Brain pericyte (primary cell): ENCODE results near the gene SHISA7.

Source experiments
- DNase-seq: peaks from one replicate; pipeline ENCODE4 v3.0.0-alpha.2; 2012; ENCODE audit warnings: low read depth, low spot score

Gene SHISA7

GRCh38 chr19:55390461-55390880, 52.6 kb downstream of the SHISA7 start:
- DNase-seq, result no peak

- no peak for DNase-seq
Measured at GRCh38 chr19:55389386-55390317, 53.4 kb downstream of the SHISA7 start.

- DNase-seq, result no peak
Measured at GRCh38 chr19:55387736-55388497, 55.2 kb downstream of the SHISA7 start.

- DNase-seq, result no peak
Measured at GRCh38 chr19:55386493-55386971, 56.6 kb downstream of the SHISA7 start.

- DNase-seq, result peak; percentile 97
Measured at GRCh38 chr19:55385724-55386492, 57.2 kb downstream of the SHISA7 start, which contains the start of gene RPL28. Gene RPL28 (plus strand): TSS chr19:55385932. CDS start chr19:55386358, 426 bp downstream.

- DNase-seq, result no peak
Measured at GRCh38 chr19:55384920-55385723, 58.0 kb downstream of the SHISA7 start.

- no peak for DNase-seq
Measured at GRCh38 chr19:55384131-55384919, 58.8 kb downstream of the SHISA7 start, which contains the start of gene TMEM238. Gene TMEM238 (minus strand): TSS chr19:55384292. CDS start chr19:55384259, 33 bp downstream.

GRCh38 chr19:55383279-55384130, 59.6 kb downstream of the SHISA7 start:
- no peak for DNase-seq

- no peak for DNase-seq
Measured at GRCh38 chr19:55382522-55383054, 60.5 kb downstream of the SHISA7 start.

- DNase-seq, result no peak
Measured at GRCh38 chr19:55382013-55382412, 61.1 kb downstream of the SHISA7 start.

- no peak for DNase-seq
Measured at GRCh38 chr19:55379174-55379573, 63.9 kb downstream of the SHISA7 start.
